Activated CD8-positive, alpha-beta memory T cell treated with anti-CD3 and anti-CD28 coated beads for 4 hours (primary cell): ENCODE measurements around the gene NR1D1.

Source experiments
- DNase-seq, 2 donors: peaks; one replicate each; pipeline ENCODE4 v3.0.0-alpha.2; 2020; ENCODE audit warnings: low read depth in 2 of 2

The NR1D1 gene

DNA sequence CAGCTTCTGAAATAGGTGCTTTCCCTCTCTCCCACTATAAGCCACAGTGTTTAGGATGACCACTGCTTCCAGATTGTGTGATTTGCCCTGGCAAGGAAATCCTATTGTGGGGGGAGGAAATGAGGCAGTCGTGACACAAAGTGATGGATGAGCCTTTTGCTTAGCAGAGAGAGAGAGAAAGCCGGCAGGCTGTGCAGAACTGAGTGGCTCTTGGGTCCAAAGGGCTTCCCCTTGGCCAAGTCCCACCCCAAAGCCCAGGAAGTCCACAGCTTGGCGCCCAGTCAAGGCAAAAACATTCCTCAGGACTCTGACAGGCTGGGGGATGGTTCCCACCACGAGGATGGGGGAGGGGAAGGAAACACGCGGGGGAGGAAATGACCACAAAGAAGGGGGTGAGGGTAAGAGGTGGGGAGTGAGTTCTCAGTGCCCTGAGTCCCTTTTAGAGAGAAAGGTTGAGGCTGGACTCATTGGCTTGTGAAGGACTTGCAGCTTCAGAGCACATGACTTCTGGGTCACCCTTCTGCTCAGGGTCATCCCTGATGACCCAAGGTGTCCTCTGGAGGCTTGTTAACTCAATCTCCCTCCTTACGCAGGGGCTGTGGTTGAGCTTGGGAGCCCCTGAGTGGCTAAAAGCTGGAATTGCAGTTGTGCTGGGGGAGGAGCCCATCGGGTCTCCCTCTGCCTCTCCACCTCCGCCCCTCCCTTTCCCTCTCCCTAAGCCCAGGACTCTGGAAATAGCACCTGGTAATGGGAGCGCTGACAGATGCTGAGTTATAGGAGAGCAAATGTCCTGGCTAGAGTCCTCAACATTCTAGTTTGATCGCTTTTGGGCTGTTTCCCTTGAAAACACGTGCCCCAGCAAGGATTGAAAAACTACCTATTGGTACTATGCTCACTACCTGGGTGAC is 11.1 kb upstream of the NR1D1 start:
- peak in 1 of 2 donors; percentile 46 for DNase-seq

DNA sequence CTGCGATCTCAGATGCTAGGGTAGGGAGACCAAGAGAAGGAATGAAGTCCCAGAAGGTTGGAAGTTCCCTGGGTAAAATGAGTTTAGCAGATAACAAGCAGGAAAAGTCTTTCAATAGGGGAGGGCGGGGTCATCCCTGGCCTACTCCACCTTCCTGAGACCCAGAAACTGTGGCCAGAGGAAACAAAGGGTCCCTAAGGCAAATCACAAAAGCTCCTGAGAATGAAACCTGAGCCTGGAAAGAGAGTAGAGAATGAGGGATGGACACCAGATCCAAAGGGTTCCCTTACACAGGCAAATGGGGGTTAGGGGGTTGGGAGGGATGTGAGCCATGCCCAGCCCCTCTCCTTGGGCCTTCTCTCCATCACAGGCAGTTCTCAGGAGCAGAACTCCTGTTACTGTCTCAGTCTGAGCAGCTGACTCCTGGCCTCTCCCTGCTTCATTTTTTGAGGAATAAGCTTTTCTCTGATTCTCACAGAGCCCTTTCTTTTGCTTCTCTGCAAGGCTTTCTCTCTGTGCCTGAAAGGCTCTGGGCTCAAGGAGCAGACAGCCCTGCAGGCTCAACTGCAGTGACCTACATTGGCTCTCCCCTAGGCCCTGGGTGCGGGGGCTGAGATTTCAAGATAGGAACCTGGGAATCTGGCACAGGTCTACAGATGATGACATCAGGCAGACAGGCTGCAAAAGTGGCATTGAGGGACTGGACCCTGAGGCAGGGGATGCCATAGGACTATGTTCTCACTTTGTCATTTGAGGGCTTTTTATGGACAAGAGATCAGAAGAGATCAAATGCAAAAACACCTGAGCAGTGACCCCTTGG is 9.8 kb upstream of the NR1D1 start:
- no peak for DNase-seq

DNA sequence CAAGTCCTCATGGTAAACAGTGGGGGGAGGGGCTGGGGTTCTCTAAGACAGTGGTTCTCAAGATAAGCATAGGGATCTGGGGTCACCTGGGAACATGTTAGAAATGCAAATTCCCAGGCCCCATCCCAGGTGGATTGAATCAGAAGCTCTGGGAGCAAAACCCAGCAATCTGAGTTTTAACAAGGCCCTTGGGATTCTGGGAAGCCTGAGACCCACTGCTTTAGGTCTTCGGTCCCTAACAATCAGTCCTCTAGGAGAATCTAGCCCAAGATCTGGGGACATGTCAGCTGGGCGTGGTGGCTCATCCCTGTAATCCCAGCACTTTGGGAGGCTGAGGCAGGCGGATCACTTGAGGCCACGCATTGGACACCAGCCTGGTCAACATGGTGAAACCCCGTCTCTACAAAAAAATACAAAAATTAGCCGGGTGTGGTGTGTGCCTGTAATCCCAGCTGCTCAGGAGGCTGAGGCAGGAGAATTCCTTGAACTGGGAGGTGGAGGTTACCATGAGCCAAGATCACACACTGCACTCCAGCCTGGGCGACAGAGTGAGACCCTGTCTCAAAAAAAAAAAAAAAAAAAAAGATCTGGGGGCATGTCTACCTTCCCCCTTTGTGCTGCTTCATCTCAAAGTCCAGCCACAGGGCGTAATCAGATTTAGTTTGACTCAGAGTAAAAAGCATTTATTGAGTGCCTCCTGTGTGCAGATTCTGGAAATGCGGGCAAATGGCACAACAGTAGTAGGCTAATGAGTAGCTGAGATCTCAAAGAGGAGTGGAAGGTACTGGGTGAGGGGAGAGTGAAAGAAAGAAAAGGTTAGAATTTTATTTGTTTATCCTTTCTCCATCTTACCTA is 8.8 kb upstream of the NR1D1 start:
- no peak for DNase-seq

DNA sequence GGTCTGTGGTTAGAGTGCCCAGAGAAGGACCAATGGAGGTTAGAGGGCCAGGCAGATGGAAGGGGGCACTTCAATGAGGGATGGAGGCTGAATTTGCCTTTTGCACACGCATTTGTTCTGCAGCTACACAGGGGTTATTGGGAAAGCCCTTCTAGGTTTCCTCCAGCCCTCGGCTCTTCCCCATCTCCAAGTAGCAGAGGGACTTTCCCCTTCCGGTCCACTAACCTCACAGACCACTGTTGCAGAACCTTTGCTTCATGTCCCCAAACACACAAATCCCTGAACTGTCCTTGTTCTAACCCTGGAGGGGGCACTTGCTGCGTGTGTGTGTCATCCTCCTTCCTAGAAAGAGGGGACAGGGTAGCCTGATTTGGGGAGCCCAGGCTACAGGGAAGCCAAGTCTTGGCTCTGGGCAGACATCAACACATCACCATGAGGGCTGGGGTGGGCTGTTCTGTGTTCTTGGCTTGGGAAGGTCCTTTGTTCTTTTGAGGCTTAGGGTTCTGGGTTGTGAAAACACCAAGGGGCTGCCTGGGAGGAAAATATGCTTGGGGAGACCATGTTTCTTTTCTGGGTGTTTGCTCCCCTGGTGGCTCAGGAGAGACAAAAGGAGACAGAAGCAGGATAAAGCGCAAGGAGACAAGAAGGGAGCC is 7.3 kb upstream of the NR1D1 start:
- no peak for DNase-seq

DNA sequence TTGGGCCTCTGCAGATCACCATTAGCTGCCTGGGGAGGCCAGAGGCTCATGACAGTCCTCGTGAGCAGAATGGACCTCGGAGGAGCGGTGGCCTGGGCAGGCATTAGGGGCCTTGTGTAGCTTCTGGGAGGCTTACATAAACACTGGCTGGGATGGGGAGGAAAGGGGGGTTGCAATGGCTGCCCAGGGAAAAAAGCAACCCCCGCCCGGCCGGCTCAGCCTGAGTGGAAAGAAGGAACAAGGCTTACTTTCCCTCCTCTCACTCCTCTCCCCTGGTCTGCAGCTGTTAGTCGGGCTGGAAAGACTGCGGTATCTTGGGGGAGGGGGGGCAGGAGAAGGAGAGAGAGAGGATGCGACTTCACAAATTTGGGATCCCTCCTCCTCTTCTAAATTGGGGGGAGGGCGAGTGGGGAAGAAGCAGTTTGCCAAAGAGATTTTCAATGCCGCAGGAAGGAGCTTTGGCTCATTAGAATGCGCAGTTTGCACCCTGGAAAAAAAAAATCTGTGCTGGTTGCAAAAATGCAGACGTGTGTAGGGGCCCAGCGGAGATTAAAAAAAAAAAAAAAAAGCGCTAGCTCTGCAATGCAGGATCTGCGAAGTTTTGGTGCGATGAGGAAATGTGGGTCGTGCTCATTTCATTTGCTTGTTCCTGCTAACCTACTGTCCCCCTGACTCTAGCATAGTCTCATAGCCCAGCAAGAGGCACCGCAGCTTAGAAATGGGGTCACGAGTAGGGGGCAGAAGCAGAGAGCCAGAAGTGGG is 6.6 kb upstream of the NR1D1 start:
- DNase-seq: no peak

DNA sequence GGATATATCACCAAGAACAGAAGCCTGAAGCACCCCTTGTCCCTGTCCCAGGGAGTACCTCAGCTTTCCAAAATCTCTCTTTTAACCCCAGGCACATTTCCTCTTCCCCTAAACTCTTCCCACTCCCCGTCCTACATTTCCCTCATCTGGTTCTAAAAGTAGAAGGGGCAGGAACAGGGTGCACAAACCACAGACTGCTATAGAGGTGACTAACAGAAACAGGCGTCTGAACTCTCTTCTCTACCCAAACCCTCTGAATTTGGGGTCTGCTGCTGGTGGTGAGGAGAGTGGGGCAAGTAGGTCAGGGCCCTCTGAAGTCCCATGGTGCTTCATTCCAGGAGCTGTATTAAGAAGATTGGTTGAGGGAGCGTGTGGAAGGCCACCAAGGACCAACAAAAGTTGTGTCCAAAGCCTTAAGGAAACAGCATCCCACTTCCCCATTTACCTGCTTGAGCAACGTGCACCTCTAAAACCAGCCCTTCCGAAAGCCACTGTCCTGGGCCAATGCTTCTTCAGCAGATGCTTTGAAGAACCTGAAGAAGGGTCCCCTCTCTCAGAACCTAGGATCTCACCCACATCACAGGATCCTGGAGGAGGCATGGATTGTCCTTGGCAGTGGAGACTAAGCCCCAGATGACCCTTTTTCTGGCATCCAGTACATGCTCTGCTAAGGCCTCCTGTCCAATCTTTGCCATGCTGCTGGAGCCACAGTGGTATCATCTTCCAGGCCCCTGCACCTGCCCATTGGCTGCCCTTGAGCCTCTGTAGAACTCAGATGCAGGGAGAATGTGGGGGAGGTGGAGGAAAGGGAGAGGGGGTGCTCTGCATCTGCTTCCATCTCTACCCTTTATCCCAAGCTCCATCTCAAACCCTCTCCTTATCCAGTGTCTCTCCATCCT is 5.7 kb upstream of the NR1D1 start:
- no peak for DNase-seq

DNA sequence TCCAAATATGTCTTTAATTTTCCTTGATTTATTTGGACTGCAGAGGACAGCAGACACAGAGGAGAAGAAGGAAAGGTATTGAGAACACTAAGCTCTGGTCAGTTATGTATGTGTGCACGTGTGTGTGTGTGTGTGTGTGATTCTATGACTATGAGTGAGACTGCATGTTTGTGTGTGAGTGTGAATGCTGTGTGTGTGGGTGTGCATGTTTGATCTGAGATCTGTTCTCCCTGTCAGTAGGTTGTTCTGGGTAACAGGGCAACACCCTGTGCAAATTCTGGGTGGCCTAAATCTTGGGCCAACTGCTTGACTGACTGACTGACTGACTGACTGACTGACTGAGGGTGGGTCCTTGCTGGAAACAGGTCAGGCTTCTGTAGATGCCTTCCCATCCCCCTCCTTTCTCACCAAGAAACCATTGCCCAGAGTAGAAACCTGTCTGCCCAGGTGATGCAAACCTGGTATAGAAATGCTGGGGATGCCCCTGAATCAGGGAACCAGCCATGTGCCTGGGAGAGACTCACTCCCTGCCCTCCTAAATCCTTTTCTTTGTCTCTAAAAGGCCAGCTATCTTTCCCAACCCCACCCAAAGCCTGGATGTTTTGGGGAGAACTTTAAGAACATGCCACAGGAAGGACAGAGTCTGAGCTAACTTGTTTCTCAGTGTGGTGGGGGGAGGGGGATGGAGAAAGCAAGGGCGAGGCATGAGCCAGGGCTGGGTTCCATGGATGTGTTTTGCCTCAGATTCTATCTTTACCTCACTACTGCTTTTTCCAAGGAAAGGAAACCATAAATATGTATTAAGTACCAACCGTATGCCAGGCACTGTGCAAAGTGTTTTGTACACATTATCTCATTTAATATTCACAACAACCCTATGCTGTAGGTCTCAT is 4.5 kb upstream of the NR1D1 start:
- DNase-seq: no peak

DNA sequence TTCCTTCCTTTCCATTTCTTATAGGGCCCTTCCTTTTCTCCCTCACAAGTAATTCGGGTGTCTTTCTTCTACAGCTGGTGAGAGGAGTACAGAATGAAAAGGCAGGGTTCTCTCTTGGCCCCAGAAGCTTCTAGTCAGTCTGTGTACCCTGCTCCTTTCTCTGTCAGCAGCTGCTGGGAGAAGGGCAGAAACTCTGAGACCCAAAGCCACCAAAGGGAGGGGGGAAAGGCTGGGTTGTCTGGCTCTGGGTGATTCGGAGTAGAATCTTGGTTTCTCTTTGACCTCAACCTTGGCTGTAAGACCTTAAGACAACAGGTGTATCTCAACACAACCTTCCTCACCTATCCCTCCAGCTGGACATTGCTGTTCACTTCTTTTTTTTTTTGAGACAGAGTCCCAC is 3.3 kb upstream of the NR1D1 start:
- DNase-seq: no peak

DNA sequence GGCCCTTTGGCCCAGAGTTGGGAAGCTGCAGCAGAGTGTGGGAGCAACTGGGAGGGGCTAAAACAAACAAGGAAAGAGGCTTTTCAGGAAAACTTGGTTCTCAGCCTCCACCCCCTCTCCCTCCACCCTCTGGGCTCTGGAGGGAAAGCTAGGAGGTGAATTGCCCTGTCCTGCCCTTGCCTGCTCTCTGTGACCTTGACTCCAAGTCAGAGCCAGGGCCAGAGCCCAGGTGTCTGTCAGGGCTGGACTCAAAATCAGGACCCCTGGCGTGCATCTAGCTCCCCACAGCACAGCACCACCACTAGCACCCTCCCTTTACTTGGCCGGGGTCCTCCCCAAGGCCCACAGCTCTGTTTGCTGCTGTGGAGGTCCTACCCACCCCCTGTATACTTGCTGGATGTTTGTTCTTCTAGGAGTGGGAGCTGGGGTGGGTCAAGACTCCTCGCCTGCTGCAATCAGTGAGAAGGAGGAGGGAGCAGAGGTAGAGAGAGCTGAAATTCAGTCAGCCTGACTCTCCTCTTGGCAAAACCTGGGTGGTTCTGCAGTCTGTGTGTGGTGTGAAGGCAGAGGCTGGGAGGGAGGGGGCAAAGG is 2.8 kb upstream of the NR1D1 start:
- no peak for DNase-seq

DNA sequence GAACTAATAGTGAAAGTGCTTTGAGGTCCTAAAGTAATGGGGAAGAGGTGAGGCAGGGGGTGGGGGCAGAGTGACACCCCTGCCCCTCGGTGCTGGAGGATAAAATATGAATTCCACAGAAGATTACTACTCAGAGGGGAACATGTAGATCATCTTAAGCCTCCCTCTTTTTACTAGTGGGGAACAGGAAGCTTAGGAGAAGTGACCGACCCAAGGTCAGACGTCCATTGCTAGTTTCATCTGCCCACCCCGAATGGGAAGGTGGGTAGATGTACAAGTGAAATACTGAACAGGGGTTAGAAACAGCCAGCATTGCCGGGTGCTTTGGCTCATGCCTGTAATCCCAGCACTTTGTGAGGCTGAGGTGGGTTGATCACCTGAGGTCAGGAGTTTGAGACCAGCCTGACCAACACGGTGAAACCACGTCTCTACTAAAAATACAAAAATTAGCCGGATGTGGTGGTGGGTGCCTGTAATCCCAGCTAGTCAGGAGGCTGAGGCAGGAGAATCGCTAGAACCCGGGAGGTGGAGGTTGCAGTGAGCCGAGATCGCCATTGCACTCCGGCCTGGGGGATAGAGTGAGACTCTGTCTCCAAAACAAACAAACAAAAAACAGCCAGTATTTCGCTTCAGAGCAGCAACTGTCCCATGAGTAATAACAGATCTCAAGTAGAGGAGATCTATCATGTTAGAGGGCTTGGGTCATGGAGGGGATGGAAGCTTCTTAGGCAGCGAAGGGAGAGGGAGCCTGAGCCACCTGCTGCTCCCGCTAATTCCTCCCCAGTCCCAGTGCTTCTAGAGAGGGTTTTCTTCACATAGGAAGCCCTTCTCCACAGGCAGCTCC is 1.2 kb upstream of the NR1D1 start:
- DNase-seq: no peak

DNA sequence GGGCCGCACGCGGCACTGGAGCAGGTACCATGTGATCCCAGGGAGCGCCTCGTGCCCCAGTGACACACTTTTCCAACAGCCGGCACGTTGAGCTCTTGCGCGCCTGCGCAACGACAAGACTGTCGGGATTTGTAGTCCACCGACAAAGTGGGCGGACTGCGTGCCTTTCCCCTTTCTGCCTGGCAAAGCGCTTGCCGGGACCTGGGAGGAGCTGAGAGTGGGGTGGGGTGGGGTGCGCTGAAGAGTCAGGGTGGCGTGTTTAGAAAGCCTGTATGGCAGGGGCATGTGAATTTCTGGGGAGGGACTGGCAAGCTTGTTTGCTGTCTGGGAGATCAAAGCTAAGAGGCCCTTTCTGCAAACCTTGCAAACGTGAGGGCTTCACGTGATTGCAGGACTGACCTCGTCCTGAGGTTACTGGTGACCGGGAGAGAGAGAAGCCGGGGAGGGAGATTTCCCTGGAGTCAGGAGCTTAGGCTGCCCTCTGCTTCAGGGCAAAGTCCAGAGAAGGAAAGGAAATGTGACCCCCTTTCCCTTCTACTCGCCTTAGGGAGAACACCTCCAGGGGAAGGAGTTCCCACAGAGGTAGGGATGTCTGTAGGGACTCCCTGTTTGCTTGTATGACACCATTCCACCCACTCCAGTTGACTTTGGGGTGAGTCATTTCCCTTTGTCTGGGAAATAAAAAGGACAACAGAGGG is 429 bp upstream of the NR1D1 start:
- DNase-seq: peak; percentile 80 to 84

DNA sequence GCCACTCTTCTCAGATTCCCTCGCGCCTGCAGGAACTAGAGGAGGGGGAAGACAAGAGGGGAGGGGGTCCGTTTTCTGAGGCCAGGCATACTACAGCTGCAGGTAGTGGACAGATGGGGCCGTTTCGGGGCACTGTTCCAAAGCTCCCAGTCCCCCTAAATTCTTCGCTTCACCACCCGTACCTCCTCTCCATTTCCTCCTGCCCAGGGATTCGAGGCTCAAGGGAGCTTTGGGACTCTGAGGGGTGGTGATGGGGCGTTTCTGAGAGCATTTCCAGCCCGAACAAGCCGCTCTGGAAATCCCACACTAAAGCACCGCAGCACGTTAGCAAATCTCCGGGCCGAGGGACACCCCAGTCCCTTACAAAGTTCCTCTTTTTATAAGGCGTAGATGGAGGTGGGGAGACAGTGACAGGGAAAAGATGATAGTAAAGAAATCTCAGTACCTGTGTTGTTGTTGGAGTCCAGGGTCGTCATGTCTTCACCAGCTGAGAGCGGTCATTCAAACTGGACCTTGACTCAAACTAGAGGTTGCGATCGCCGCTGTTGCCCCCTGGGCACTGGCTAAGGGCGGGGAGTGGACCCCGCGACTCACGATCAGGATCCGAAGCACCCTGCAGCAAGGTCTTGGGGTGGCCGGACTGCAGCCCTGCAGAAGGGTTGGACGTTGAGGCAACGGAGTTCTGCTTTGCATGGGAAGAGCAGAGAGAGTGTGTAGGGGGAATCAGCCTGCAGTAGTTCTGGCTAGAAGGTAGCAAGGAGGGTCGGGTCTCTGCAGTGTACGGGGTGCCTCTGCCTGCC is 570 bp downstream of the NR1D1 start:
- no peak for DNase-seq

DNA sequence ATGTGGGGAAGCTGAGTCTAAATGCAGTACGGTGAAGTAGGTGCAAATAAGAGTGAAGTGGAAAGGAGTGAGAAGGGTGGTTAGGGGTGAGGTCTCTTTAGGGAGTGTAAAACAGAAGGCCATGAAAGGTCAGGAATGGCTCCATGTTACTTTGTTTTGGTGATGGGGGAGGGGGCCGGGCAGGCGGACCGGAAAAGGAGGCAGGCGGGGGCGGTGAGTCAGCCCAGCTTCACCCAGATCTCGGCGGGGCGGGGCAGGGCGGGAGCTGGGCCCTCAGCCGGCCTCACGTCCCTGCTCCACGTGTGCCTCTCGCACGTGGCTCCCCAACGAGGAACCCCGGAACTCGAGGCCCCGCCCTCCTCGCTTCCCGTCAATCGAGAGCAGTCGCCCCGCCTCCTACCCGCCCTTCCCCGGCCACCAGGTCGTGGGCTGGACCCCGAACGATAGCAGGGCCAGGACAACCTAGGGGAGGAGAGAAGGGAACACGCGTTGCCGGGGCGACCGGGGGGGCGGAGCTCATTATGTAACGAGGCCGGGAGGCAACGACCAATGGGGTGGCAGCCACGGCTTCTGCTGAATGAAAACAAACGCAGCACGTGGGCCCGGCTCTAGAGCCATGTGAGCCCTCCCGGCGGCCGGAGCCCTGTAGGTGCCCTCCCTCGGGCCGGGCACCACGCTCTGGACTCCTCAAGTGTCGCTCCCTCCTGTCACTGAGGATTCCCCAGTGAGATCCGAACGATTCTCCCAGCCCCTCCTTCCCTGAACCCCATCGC is 1.4 kb downstream of the NR1D1 start:
- peak; percentile 98 to 100 for DNase-seq

DNA sequence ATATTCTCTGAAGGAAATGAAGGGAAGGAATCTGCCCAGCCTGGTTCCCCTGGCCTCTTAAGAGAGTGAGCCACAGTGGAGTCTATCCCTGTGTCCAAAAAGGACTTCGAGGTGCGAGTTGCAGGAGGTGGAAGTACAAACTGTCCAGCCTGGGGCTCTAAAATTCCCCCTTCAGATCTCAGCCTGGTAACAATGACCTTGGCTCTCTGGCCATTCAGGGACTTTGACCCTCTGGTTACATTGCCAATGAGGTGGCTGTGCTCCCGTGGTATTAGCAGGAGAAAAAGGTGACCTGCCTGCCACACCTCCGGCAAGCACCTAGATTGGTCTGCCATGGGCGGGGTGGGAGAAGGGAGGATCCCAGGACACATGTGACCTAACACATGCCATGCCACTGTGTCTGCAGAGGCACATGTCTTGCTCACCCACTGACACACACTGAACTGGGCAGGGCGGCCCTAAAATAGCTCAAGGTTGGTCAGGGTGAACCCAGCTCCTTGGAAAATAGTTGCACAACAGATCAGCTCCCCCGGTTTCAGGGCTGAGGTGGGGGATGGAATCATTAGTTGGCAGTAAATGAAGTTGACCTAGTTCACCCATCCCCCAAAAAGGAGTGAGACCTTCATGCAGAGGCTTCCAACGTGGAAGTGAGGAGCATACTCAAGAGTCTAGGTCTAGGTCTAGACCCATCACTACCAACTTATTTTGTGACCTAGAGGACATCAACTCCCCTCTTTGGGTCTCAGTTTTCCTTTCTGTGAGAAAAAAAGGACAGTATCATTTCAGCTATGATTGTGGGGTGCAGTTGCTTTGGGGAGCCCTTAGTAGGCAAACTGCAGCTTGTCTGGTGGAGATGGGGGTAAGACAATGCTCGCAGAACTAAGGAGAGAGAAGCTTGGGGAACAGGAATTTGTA is 2.2 kb downstream of the NR1D1 start:
- DNase-seq: no peak
